C1 segment of cervical spinal cord (tissue), 14 donors: ENCODE data around the gene TREM2.
A peak's percentile ranks its signal among the peaks of the same experiment; 100 is the strongest.

ENCODE experiments used
- DNase-seq, 14 donors: peaks; one replicate each; lab custom pipeline; 2025; lab: John Stamatoyannopoulos, UW

TREM2 gene

GRCh38 chr6:41182069-41183034, 19.4 kb upstream of the TREM2 start:
- peak in 4 of 14 donors; percentile 18 to 36 (median 27) for DNase-seq

- DNase-seq = no peak
These were observed 18.6 kb upstream of the TREM2 start for GRCh38 chr6:41181566-41181965.

- no peak for DNase-seq
These were observed 16.2 kb upstream of the TREM2 start for GRCh38 chr6:41179163-41179562.

GRCh38 chr6:41177695-41178094, 14.8 kb upstream of the TREM2 start:
- no peak for DNase-seq

GRCh38 chr6:41177287-41177686, 14.4 kb upstream of the TREM2 start:
- DNase-seq = no peak

GRCh38 chr6:41176189-41176588, 13.3 kb upstream of the TREM2 start:
- DNase-seq = no peak

- no peak for DNase-seq
These were observed 12.2 kb upstream of the TREM2 start for GRCh38 chr6:41175084-41175483.

GRCh38 chr6:41174610-41175009, 11.7 kb upstream of the TREM2 start:
- DNase-seq = no peak

GRCh38 chr6:41171908-41172307, 9.0 kb upstream of the TREM2 start:
- DNase-seq = no peak

- no peak for DNase-seq
These were observed 7.7 kb upstream of the TREM2 start for GRCh38 chr6:41170547-41171160.

- no peak for DNase-seq
These were observed 4.5 kb upstream of the TREM2 start for GRCh38 chr6:41167173-41167963.

GRCh38 chr6:41164551-41165120, 1.7 kb upstream of the TREM2 start:
- DNase-seq = no peak

- no peak for DNase-seq
These were observed 452 bp upstream of the TREM2 start for GRCh38 chr6:41163419-41163717.

- peak in 4 of 14 donors; percentile 22 to 56 (median 34) for DNase-seq
These were observed 914 bp downstream of the TREM2 start for GRCh38 chr6:41161851-41162552.

GRCh38 chr6:41161380-41161779, 1.5 kb downstream of the TREM2 start:
- DNase-seq = no peak

GRCh38 chr6:41160933-41161332, 2.0 kb downstream of the TREM2 start:
- no peak for DNase-seq

GRCh38 chr6:41159415-41160082, 3.4 kb downstream of the TREM2 start:
- no peak for DNase-seq

- peak in 3 of 14 donors; percentile 9 to 21 (median 18) for DNase-seq
These were observed 5.6 kb downstream of the TREM2 start for GRCh38 chr6:41157323-41157722.

GRCh38 chr6:41156771-41157170, 6.1 kb downstream of the TREM2 start:
- no peak for DNase-seq

- DNase-seq = no peak
These were observed 6.9 kb downstream of the TREM2 start for GRCh38 chr6:41156001-41156400.
